GM23338 (cell line): ENCODE data around the gene TNS3. TPM values are rescaled to one million over a fixed set of nuclear protein-coding genes. Genes with fewer than 3 reads are reported as not detected.

Source experiments
- ATAC-seq: fragments of 200-7000 bp; cut with Tn5 transposase; 3 replicates; pipeline ENCODE4 v1.9.1; 2020
- DNase-seq: peaks from one replicate; pipeline ENCODE4 v3.0.0-alpha.2; 2015; ENCODE audit warnings: low spot score
- H2AFZ ChIP-seq: fragments of 200-600 bp; sonication (generic); 2 replicates; pipeline ENCODE4 v1.8.0; 2016; ENCODE audit warnings: antibody characterized with exemption, mild to moderate bottlenecking, moderate library complexity
- H3F3A ChIP-seq: fragments of 200-600 bp; sonication (generic); replicated peaks from 2 replicates; pipeline ENCODE4 v1.8.0; 2017; ENCODE audit warnings: antibody characterized with exemption, mixed run types, low read depth
- H3K27ac ChIP-seq: fragments of 200-600 bp; sonication (generic); 2 replicates; pipeline ENCODE4 v1.6.1; 2016; ENCODE audit warnings: low read depth
- H3K27me3 ChIP-seq: fragments of 200-600 bp; sonication (generic); 2 replicates; pipeline ENCODE4 v1.8.0; 2016; ENCODE audit warnings: mild to moderate bottlenecking, mixed run types, moderate library complexity; ENCODE audit not compliant: insufficient read depth
- H3K36me3 ChIP-seq: fragments of 200-600 bp; sonication (generic); 2 replicates; pipeline ENCODE4 v1.8.0; 2016; ENCODE audit warnings: mild to moderate bottlenecking; ENCODE audit not compliant: insufficient read depth
- H3K4me1 ChIP-seq: fragments of 200-600 bp; sonication (generic); 2 replicates; pipeline ENCODE4 v1.8.0; 2016; ENCODE audit warnings: mild to moderate bottlenecking, moderate library complexity; ENCODE audit not compliant: insufficient read depth
- H3K4me2 ChIP-seq: fragments of 200-600 bp; sonication (generic); 2 replicates; pipeline ENCODE4 v1.7.1; 2017; ENCODE audit warnings: mixed run types
- H3K4me3 ChIP-seq: fragments of 200-600 bp; sonication (generic); 2 replicates; pipeline ENCODE4 v1.6.1; 2016; ENCODE audit warnings: mixed run types
- H3K79me2 ChIP-seq: fragments of 200-600 bp; sonication (generic); replicated peaks from 2 replicates; pipeline ENCODE4 v1.8.0; 2017; ENCODE audit warnings: mild to moderate bottlenecking; ENCODE audit not compliant: insufficient read depth
- H3K9me2 ChIP-seq: fragments of 200-600 bp; sonication (generic); 2 replicates; pipeline ENCODE4 v1.8.0; 2017; ENCODE audit not compliant: insufficient read depth
- H4K20me1 ChIP-seq: fragments of 200-600 bp; sonication (generic); replicated peaks from 2 replicates; pipeline ENCODE4 v1.8.0; 2017; ENCODE audit warnings: mild to moderate bottlenecking; ENCODE audit not compliant: insufficient read depth
- H3K27ac Mint-ChIP-seq: 2 replicates; pipeline ENCODE4 v1.8.0; 2020; ENCODE audit warnings: inconsistent platforms, mild to moderate bottlenecking, moderate library complexity, mixed read lengths
- H3K27me3 Mint-ChIP-seq: 3 replicates; pipeline ENCODE4 v1.8.0; 2022; ENCODE audit warnings: low read depth, mild to moderate bottlenecking, moderate library complexity, mixed read lengths, inconsistent platforms; ENCODE audit not compliant: insufficient read depth, poor library complexity
- H3K36me3 Mint-ChIP-seq: 3 replicates; pipeline ENCODE4 v1.8.0; 2021; ENCODE audit warnings: low read depth, mild to moderate bottlenecking, inconsistent platforms, moderate library complexity, mixed read lengths
- H3K4me1 Mint-ChIP-seq: 3 replicates; pipeline ENCODE4 v1.8.0; 2020; ENCODE audit warnings: mild to moderate bottlenecking, inconsistent platforms, mixed read lengths
- H3K4me3 Mint-ChIP-seq: 3 replicates; pipeline ENCODE4 v1.8.0; 2021; ENCODE audit warnings: moderate library complexity, mild to moderate bottlenecking, inconsistent platforms, mixed read lengths
- H3K9me3 Mint-ChIP-seq: 3 replicates; pipeline ENCODE4 v1.8.0; 2020; ENCODE audit warnings: moderate library complexity, mild to moderate bottlenecking, inconsistent platforms, mixed read lengths
- CTCF ChIP-seq, 2 experiments: fragments of 200-600 bp in 1 of 2; sonication (generic) in 1 of 2; conservative IDR thresholded peaks; 2 replicates each; pipeline versions ENCODE4 v1.5.1 to v1.6.1; 2016 to 2017; ENCODE audit warnings: antibody characterized with exemption in 2 of 2, low read depth in 2 of 2, mild to moderate bottlenecking in 2 of 2, moderate library complexity in 1 of 2
- ETS1 ChIP-seq: IDR thresholded peaks from 2 replicates; pipeline ENCODE4 v1.6.1; 2016; ENCODE audit warnings: antibody characterized with exemption
- EZH2 ChIP-seq: fragments of 200-600 bp; sonication (generic); IDR thresholded peaks from one replicate; pipeline ENCODE4 v1.8.0; 2017; ENCODE audit warnings: antibody characterized with exemption, mild to moderate bottlenecking, low read depth; ENCODE audit not compliant: unreplicated experiment
- EZH2phosphoT487 ChIP-seq: fragments of 200-600 bp; sonication (generic); IDR thresholded peaks from one replicate; pipeline ENCODE4 v1.8.1; 2018; ENCODE audit warnings: antibody characterized with exemption; ENCODE audit not compliant: unreplicated experiment
- POLR2AphosphoS5 ChIP-seq: IDR thresholded peaks from 2 replicates; pipeline ENCODE4 v1.6.1; 2016; ENCODE audit warnings: antibody characterized with exemption, low read depth
- REST ChIP-seq: IDR thresholded peaks from one replicate; pipeline ENCODE4 v1.6.1; 2018; ENCODE audit warnings: antibody characterized with exemption; ENCODE audit not compliant: unreplicated experiment
- STAT1 ChIP-seq: IDR thresholded peaks from one replicate; pipeline ENCODE4 v1.6.1; 2016; ENCODE audit warnings: antibody characterized with exemption; ENCODE audit not compliant: unreplicated experiment
- ZNF331 ChIP-seq: fragments of 250-450 bp; sonication (Bioruptor Pico); IDR thresholded peaks from 2 replicates; pipeline ENCODE4 v1.5.0; 2020; ENCODE audit warnings: low read depth, mild to moderate bottlenecking, moderate library complexity
- polyA plus RNA-seq: library from polyadenylated mRNA; unstranded; fragments of >200 nt; fragmentation: Nextera tagmentation; extraction: Ambion mirVana; gene quantifications from 2 replicates; pipeline ENCODE4 v1.2.1, GENCODE V29; 2016
- total RNA-seq: library from RNA; depleted of rRNA; stranded (reverse); fragments of >200 nt; shearing (Covaris generic); gene quantifications from 2 replicates; pipeline ENCODE4 v1.2.3, GENCODE V29; 2014

TNS3 gene
- total and polyA plus RNA-seq, 2 experiments from 2014 or later: 6.2 to 28.7 TPM

GRCh38 chr7:47266131-47266706 is 315.7 kb downstream of the TNS3 start:
- Mint-ChIP-seq H3K4me1 (peaks cover 7% of the 10 kb centered on the region; the same call in 2 of the 3 replicates), H3K4me3 (no peak overlapping the region), H3K9me3 (no peaks in the 10 kb centered on the region; the same call in 2 of the 3 replicates), H3K27me3 (peaks cover 5% of the 10 kb centered on the region), H3K27ac (no peak overlapping the region), H3K36me3 (no peaks in the 10 kb centered on the region)
- H3F3A ChIP-seq: no peaks in the 10 kb centered on the region
- DNase-seq (peak; percentile 77), ATAC-seq (peak; percentile 93)
- no peak overlapping the region for H3K27ac ChIP-seq
- H4K20me1 ChIP-seq: no peaks in the 10 kb centered on the region
- H3K4me2 ChIP-seq: no peak overlapping the region
- no peaks in the 10 kb centered on the region for H3K36me3 ChIP-seq
- no peaks in the 10 kb centered on the region for H3K79me2 ChIP-seq
- H2AFZ ChIP-seq: no peak overlapping the region
- H3K4me3 ChIP-seq: no peak overlapping the region
- no peaks in the 10 kb centered on the region for H3K27me3 ChIP-seq
- no peaks in the 10 kb centered on the region for H3K4me1 ChIP-seq
- H3K9me2 ChIP-seq: no peaks in the 10 kb centered on the region
- TF ChIP-seq REST: no peak
- TF ChIP-seq CTCF (conservative IDR thresholded peaks at IDR 0.05; ENCODE audit: low read depth in 2 of 2): peak; percentile 96 to 99

GRCh38 chr7:47265621-47266020 is 316.3 kb downstream of the TNS3 start:
- Histone ChIP-seq H3F3A (no peaks in the 10 kb centered on the region), H3K4me3 (no peak overlapping the region), H3K27ac (no peak overlapping the region), H2AFZ (no peak overlapping the region), H4K20me1 (no peaks in the 10 kb centered on the region), H3K4me1 (no peaks in the 10 kb centered on the region), H3K27me3 (no peaks in the 10 kb centered on the region), H3K9me2 (no peaks in the 10 kb centered on the region), H3K4me2 (no peak overlapping the region), H3K36me3 (no peaks in the 10 kb centered on the region), H3K79me2 (no peaks in the 10 kb centered on the region)
- Mint-ChIP-seq H3K27me3 (peaks cover 3% of the 10 kb centered on the region), H3K9me3 (no peaks in the 10 kb centered on the region; the same call in 2 of the 3 replicates), H3K27ac (no peak overlapping the region), H3K4me3 (no peak overlapping the region), H3K4me1 (peaks cover 7% of the 10 kb centered on the region; the same call in 2 of the 3 replicates), H3K36me3 (no peaks in the 10 kb centered on the region)
- ATAC-seq (no peak), DNase-seq (no peak)
- TF ChIP-seq POLR2AphosphoS5 (no peak), EZH2 (no peak), ZNF331 (CRISPR knock-in tag) (no peak), REST (no peak), EZH2phosphoT487 (no peak), STAT1 (no peak), ETS1 (no peak)
